Measurements from ENCODE around the gene NDST4. TPM values are rescaled to one million over a fixed set of nuclear protein-coding genes. Genes with fewer than 3 reads are reported as not detected.

Gene NDST4
- total RNA-seq, 1 experiment from 2014 or later: not detected

DNA sequence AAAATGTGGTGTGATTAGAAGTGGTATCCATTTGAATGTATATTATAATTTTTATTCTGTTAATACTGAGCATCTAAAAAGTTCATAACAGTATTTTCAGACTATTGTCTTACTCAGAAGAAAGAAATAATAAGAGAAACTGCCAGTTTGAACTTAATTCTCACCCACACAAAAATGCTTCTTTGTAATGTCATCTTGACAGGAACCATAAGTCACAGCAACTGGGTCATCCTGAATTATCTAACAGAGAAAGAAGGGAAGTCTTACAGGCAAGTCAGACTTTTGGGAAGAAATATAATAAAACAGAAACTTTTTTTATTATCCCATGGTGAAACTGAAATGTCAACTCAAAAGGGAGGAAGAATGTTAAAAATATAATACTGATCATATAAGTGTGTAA is 83.1 kb downstream of the NDST4 start:
- Histone ChIP-seq H2BK15ac (ENCODE audit: low read depth, low read length) (no peak overlapping the region), H3K14ac (ENCODE audit: insufficient read depth, low read length) (no peak overlapping the region), H3K27ac (ENCODE audit: insufficient read length, low read depth, low read length) (no peak overlapping the region), H2BK12ac (ENCODE audit: insufficient read length, low read depth, low read length) (no peak overlapping the region), H3K23me2 (ENCODE audit: insufficient read length, low read depth, low read length, poor library complexity, severe bottlenecking) (no peaks in the 10 kb centered on the region), H2AFZ (ENCODE audit: low read length) (no peak overlapping the region), H3K9me3 (ENCODE audit: control insufficient read depth, low read depth, low read length) (no peaks in the 10 kb centered on the region), H3K9ac (ENCODE audit: extremely low read depth, insufficient read length, low read length) (no peak overlapping the region), H4K8ac (replicated peaks; ENCODE audit: insufficient read length, low read depth, low read length) (no peak overlapping the region), H4K5ac (ENCODE audit: insufficient read length, low read depth, low read length) (no peak overlapping the region), H4K20me1 (ENCODE audit: control insufficient read depth, insufficient read depth, insufficient read length) (no peaks in the 10 kb centered on the region), H3K23ac (ENCODE audit: insufficient read length, low read depth, low read length) (no peak overlapping the region), H2BK5ac (ENCODE audit: insufficient read length, low read length) (no peak overlapping the region), H2BK120ac (ENCODE audit: low read depth, low read length, poor library complexity, severe bottlenecking) (no peak overlapping the region), H3K79me1 (ENCODE audit: insufficient read depth, low read depth, low read length, poor library complexity, severe bottlenecking) (no peaks in the 10 kb centered on the region), H4K91ac (ENCODE audit: insufficient read length, low read depth, low read length) (no peak overlapping the region), H3K18ac (ENCODE audit: insufficient read length, low read depth, low read length) (no peak overlapping the region), H3K4me2 (ENCODE audit: insufficient read depth, insufficient read length, low read length) (no peak overlapping the region), H3K27me3 (ENCODE audit: insufficient read depth, low read length) (no peaks in the 10 kb centered on the region), H2AK5ac (ENCODE audit: insufficient read length, low read length) (no peak overlapping the region), H3T11ph (ENCODE audit: low read length) (no peak overlapping the region), H2BK20ac (ENCODE audit: low read depth, low read length, poor library complexity, severe bottlenecking) (no peak overlapping the region), H3K4me1 (ENCODE audit: insufficient read depth, low read length) (no peaks in the 10 kb centered on the region), H3K4ac (ENCODE audit: low read depth, low read length) (no peak overlapping the region), H3K56ac (ENCODE audit: insufficient read length, low read depth, low read length) (no peak overlapping the region), H3K79me2 (ENCODE audit: insufficient read depth, low read length) (no peaks in the 10 kb centered on the region)
- no peak for DNase-seq
- no peaks in the 10 kb centered on the region for H3K36me3 Mint-ChIP-seq (ENCODE audit: insufficient read depth in 1 of 3, low read depth in 3 of 3)
- peaks cover 6 to 8% of the 10 kb centered on the region in 2 experiments for H3K4me1 Mint-ChIP-seq
- H3K27me3 Mint-ChIP-seq (ENCODE audit: low read depth): no peaks in the 10 kb centered on the region
- H3K9me3 Mint-ChIP-seq: no peaks in the 10 kb centered on the region
- no peak overlapping the region for H3K4me3 Mint-ChIP-seq
- H3K27ac Mint-ChIP-seq: no peak overlapping the region
- TF ChIP-seq, protein P1, sequence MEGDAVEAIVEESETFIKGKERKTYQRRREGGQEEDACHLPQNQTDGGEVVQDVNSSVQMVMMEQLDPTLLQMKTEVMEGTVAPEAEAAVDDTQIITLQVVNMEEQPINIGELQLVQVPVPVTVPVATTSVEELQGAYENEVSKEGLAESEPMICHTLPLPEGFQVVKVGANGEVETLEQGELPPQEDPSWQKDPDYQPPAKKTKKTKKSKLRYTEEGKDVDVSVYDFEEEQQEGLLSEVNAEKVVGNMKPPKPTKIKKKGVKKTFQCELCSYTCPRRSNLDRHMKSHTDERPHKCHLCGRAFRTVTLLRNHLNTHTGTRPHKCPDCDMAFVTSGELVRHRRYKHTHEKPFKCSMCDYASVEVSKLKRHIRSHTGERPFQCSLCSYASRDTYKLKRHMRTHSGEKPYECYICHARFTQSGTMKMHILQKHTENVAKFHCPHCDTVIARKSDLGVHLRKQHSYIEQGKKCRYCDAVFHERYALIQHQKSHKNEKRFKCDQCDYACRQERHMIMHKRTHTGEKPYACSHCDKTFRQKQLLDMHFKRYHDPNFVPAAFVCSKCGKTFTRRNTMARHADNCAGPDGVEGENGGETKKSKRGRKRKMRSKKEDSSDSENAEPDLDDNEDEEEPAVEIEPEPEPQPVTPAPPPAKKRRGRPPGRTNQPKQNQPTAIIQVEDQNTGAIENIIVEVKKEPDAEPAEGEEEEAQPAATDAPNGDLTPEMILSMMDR (conservative IDR thresholded peaks at IDR 0.05): no peak

All from H9 (cell line).